Thyroid gland (tissue), 4 donors: ENCODE data around the gene TCP11.

Experiments used
- CTCF ChIP-seq, 6 experiments: fragments of 200-600 bp in 3 of 6; fragments of 450-650 bp in 3 of 6; sonication (generic) in 3 of 6; IDR thresholded peaks; one replicate each; pipeline ENCODE4 v1.5.1; 2016 to 2019; ENCODE audit warnings: antibody characterized with exemption in 6 of 6, mild to moderate bottlenecking in 2 of 6, inconsistent platforms in 1 of 6, moderate library complexity in 1 of 6
- POLR2A ChIP-seq, 2 donors: fragments of 450-650 bp; IDR thresholded peaks; one replicate each; pipeline ENCODE4 v1.6.1; 2017; ENCODE audit warnings: antibody characterized with exemption in 2 of 2, mild to moderate bottlenecking in 2 of 2, moderate library complexity in 1 of 2

GRCh38 chr6:35069262-35069661 is 71.9 kb downstream of the TCP11 start:
- TF ChIP-seq CTCF (IDR thresholded peaks at IDR 0.05) (no peak), POLR2A (IDR thresholded peaks at IDR 0.05) (no peak)
